Esophagus squamous epithelium (tissue), 4 donors: ENCODE data around the gene IL1RN.

Experiments
- CTCF ChIP-seq, 6 experiments: fragments of 450-650 bp in 4 of 6; fragments of 200-600 bp in 2 of 6; sonication (generic) in 2 of 6; IDR thresholded peaks; one replicate each; pipeline ENCODE4 v1.5.1; 2016 to 2019; ENCODE audit warnings: antibody characterized with exemption in 6 of 6, mild to moderate bottlenecking in 4 of 6, moderate library complexity in 4 of 6
- POLR2A ChIP-seq, 4 donors: fragments of 450-650 bp; IDR thresholded peaks; one replicate each; pipeline ENCODE4 v1.6.1; 2017; ENCODE audit warnings: antibody characterized with exemption in 4 of 4, mild to moderate bottlenecking in 4 of 4, moderate library complexity in 3 of 4

GRCh38 chr2:113085542-113085941, 41.9 kb upstream of the IL1RN start:
- TF ChIP-seq CTCF (IDR thresholded peaks at IDR 0.05) = peak in 1 of 6 experiments; percentile 11
- TF ChIP-seq POLR2A (IDR thresholded peaks at IDR 0.05) = no peak
